Pancreas (tissue), 10 donors: Measurements from ENCODE around the gene AKAP1. TPM values are rescaled to one million over a fixed set of nuclear protein-coding genes. Genes with fewer than 3 reads are reported as not detected.

Source experiments
- ATAC-seq, 4 donors: fragments of 200-7000 bp; cut with Tn5 transposase; one replicate each; pipeline versions ENCODE4 v1.8.0 to v1.9.1; 2020; ENCODE audit warnings: mild to moderate bottlenecking in 4 of 4, moderate library complexity in 4 of 4
- DNase-seq, 6 donors: peaks; one replicate each; pipeline ENCODE4 v3.0.0-alpha.2; 2020
- FAIRE-seq: peaks from 2 replicates; lab custom pipeline; 2012; peaks lifted over from hg19 to GRCh38; lab: Jason Lieb, UNC
- H3K27ac ChIP-seq, 4 donors: fragments of 200-600 bp; sonication (generic); 1 replicate in 3 of 4; 2 replicates in 1 of 4; pipeline versions ENCODE4 v1.5.0 to v1.8.0; 2020
- H3K27me3 ChIP-seq, 4 donors: fragments of 200-600 bp; one replicate each; pipeline ENCODE4 v1.8.0; 2021
- H3K36me3 ChIP-seq, 3 donors: fragments of 200-600 bp; sonication (generic) in 1 of 3; one replicate each; pipeline versions ENCODE4 v1.5.0 to v1.8.0; 2020 to 2021
- H3K4me1 ChIP-seq, 3 donors: fragments of 200-600 bp; one replicate each; pipeline ENCODE4 v1.8.0; 2021
- H3K4me3 ChIP-seq, 4 donors: fragments of 200-600 bp; sonication (generic) in 2 of 4; one replicate each; pipeline versions ENCODE4 v1.5.0 to v1.8.0; 2020 to 2021
- H3K9me3 ChIP-seq, 4 donors: fragments of 200-600 bp; one replicate each; pipeline ENCODE4 v1.8.0; 2021
- CTCF ChIP-seq, 4 donors: fragments of 200-600 bp; sonication (generic) in 3 of 4; IDR thresholded peaks; one replicate each; pipeline versions ENCODE4 v1.5.0 to v1.8.0; 2021; ENCODE audit warnings: antibody characterized with exemption in 4 of 4
- WGBS, 2 donors: extraction: QIAGEN DNeasy Blood & Tissue Kit; methylation state at CpG; one replicate each; pipeline ENCODE4 v1.1.7; 2013; 5-methylcytosine and 5-hydroxymethylcytosine counted together
- intact Hi-C, 3 donors: fragments of 100-400 bp; cut with DNase I; formaldehyde crosslinking; loops; one replicate each; pipeline versions ENCODE4 v1.11.1 to v1.14.2; 2022
- polyA plus RNA-seq, 2 donors: library from polyadenylated mRNA; stranded (reverse); fragments of 200-250 nt; gene quantifications; one replicate each; pipeline ENCODE4 v1.2.3, GENCODE V29; 2013
- total RNA-seq, 6 donors: library from RNA; stranded (reverse); fragmentation: NEBNext Ultra II Directional in 4 of 6; extraction: Animal tissue kit (Norgen Biotek cat#: 25700) in 4 of 6; gene quantifications; one replicate each; pipeline versions ENCODE4 v1.2.1 to v1.2.4, GENCODE V29; 2021 to 2023
- donor health status: healthy with polysubstance abuse.
- donor health status: DM: no; HTN: no; CAD: no; lungs with moderate emphysema.
- donor health status: DM: no; HTN: no; CAD: no.
- donor health status: control.
- donor health status: control.
- donor health status: Bipolar disorder and iron deficiency.
- donor health status: DM: yes; HTN: yes; CAD: no.
- donor health status: DM: no; HTN: no; CAD: no.
- donor health status: DM: no; HTN: no; CAD: no.
- donor health status: DM: yes; HTN: yes; CAD: no.

The AKAP1 gene
- total and polyA plus RNA-seq, 8 donors, result 9.8 to 23.8 (median 15.3) TPM

GRCh38 chr17:57104461-57105175 is 19.6 kb downstream of the AKAP1 start:
- intact Hi-C loops, result no loop called here
- no peak for TF ChIP-seq CTCF (IDR thresholded peaks at IDR 0.05)
- H3K4me3 ChIP-seq, result no peak overlapping the region
- no peak overlapping the region for H3K27ac ChIP-seq
- no peaks in the 10 kb centered on the region for H3K4me1 ChIP-seq
- 79 to 81% methylated on average over 7 of the region's 7 CpGs for WGBS, 2 donors
- ATAC-seq, result no peak
- H3K27me3 ChIP-seq, result no peaks in the 10 kb centered on the region
- no peaks in the 10 kb centered on the region for H3K36me3 ChIP-seq
- no peak for FAIRE-seq
- no peaks in the 10 kb centered on the region for H3K9me3 ChIP-seq
- no peak for DNase-seq

- intact Hi-C loops, result no loop called here
- DNase-seq (no peak), ATAC-seq (no peak), FAIRE-seq (no peak)
- Histone ChIP-seq H3K9me3 (no peaks in the 10 kb centered on the region), H3K36me3 (no peaks in the 10 kb centered on the region), H3K27ac (no peak overlapping the region), H3K4me1 (no peaks in the 10 kb centered on the region), H3K27me3 (no peaks in the 10 kb centered on the region), H3K4me3 (no peak overlapping the region)
- WGBS, 2 donors, result 85 to 87% methylated on average over 8 of the region's 8 CpGs
- no peak for TF ChIP-seq CTCF (IDR thresholded peaks at IDR 0.05)
Observed at GRCh38 chr17:57105591-57105990, 20.5 kb downstream of the AKAP1 start.

GRCh38 chr17:57106107-57106835 is 21.2 kb downstream of the AKAP1 start:
- ATAC-seq, result peak; percentile 38 to 79 (median 59)
- 70 to 73% methylated on average over 17 of the region's 17 CpGs for WGBS, 2 donors
- no peaks in the 10 kb centered on the region for H3K36me3 ChIP-seq

GRCh38 chr17:57106836-57107497 is 21.9 kb downstream of the AKAP1 start:
- no peaks in the 10 kb centered on the region for H3K4me1 ChIP-seq
- ATAC-seq, result no peak
- FAIRE-seq, result no peak

More at GRCh38 chr17:57106107-57106835, 21.2 kb downstream of the AKAP1 start:
- H3K9me3 ChIP-seq, result no peaks in the 10 kb centered on the region
- H3K4me1 ChIP-seq, result no peaks in the 10 kb centered on the region
- no peak overlapping the region for H3K4me3 ChIP-seq
- FAIRE-seq, result no peak
- DNase-seq, result peak in 3 of 6 donors; percentile 24 to 73 (median 49)
- no peaks in the 10 kb centered on the region for H3K27me3 ChIP-seq
- intact Hi-C loops, result no loop called here
- no peak overlapping the region for H3K27ac ChIP-seq
- no peak for TF ChIP-seq CTCF (IDR thresholded peaks at IDR 0.05)

More at GRCh38 chr17:57106836-57107497, 21.9 kb downstream of the AKAP1 start:
- WGBS, 2 donors, result 91 to 94% methylated on average over 14 of the region's 14 CpGs
- Histone ChIP-seq H3K36me3 (peaks cover 0 to 1% (median 0%) of the 10 kb centered on the region in 3 donors), H3K4me3 (no peak overlapping the region), H3K27me3 (no peaks in the 10 kb centered on the region), H3K27ac (peak overlapping the region; percentile 1 to 57 (median 50)), H3K9me3 (no peaks in the 10 kb centered on the region)
- intact Hi-C loops, result no loop called here
- no peak for TF ChIP-seq CTCF (IDR thresholded peaks at IDR 0.05)
- no peak for DNase-seq
